GM12864 (cell line): ENCODE data around the gene KASH5.

Experiments
- DNase-seq: peaks from one replicate; pipeline ENCODE4 v3.0.0-alpha.2; 2011; ENCODE audit warnings: low read depth
- H3K4me3 ChIP-seq: 2 replicates; pipeline ENCODE4 v1.5.1; 2011; ENCODE audit warnings: mild to moderate bottlenecking, low read depth, low read length, control low read depth
- TF ChIP-seq, protein P1 (sequence below): IDR thresholded peaks from 2 replicates; pipeline ENCODE4 v1.5.1; 2011; ENCODE audit warnings: low read depth, mild to moderate bottlenecking, moderate library complexity, low read length, control low read depth, inconsistent platforms; ENCODE audit errors: missing control alignments

KASH5 gene

DNA sequence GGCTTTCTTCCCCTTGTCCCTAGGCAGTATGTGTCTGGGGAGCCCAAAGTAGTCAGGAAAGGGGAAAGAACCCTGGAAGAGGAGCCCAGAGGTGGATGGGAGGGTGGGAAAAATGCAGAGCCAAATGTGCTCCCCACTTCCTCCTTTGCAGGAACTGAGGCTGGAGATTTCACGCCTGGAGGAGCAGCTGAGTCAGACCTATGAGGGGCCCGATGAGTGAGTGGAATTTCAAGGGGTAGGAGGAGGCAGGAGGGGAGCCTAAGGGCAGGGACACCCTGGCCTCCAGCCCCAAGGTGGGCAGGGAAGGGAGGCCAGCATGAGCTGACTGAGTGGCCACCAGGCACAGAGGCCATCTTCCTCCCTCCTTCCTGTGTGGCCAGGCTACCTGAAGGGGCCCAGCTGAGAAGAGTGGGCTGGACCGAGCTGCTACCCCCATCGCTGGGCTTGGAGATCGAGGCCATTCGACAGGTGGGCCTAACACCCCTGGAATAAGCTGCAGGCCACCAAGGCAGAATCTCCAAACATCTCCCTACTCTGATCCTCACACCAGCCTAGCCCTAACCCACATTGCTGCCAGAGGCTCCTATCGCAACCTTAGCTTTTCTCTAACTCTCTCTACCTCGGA is 20.9 kb downstream of the KASH5 start:
- TF ChIP-seq, protein P1, sequence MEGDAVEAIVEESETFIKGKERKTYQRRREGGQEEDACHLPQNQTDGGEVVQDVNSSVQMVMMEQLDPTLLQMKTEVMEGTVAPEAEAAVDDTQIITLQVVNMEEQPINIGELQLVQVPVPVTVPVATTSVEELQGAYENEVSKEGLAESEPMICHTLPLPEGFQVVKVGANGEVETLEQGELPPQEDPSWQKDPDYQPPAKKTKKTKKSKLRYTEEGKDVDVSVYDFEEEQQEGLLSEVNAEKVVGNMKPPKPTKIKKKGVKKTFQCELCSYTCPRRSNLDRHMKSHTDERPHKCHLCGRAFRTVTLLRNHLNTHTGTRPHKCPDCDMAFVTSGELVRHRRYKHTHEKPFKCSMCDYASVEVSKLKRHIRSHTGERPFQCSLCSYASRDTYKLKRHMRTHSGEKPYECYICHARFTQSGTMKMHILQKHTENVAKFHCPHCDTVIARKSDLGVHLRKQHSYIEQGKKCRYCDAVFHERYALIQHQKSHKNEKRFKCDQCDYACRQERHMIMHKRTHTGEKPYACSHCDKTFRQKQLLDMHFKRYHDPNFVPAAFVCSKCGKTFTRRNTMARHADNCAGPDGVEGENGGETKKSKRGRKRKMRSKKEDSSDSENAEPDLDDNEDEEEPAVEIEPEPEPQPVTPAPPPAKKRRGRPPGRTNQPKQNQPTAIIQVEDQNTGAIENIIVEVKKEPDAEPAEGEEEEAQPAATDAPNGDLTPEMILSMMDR, result no peak
- peak overlapping the region; percentile 0; the same call in 1 of the 2 replicates for H3K4me3 ChIP-seq
- DNase-seq, result no peak

DNA sequence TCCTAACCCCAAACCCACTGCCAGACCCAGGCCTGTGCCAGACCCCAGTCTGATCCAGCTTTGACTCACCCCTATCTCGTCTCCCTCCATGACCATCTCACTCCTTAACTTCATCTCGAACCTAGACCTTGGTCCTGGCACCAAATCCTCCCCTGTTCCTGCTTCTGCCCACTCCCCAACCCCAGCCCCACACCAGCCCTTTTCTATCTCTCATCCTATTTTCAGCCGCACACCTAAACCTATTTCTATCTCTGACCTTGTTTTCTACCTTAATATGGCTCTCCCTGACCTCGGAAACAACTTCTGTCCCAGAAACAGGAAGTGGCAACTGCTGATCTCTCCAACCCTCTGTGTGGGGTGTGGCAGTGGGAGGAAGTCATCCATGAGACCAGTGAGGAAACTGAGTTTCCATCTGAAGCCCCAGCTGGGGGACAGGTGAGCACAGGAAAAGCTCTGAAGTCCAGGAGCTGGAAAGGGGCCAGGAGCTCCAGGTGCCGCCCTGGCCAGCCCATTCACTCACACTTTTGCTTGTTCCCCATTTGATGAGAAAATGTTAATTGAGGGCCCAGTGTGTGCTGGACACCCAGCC is 21.5 kb downstream of the KASH5 start:
- DNase-seq, result peak; percentile 42
- H3K4me3 ChIP-seq, result peak overlapping the region; percentile 0; the same call in 1 of the 2 replicates

GRCh38 chr19:49411681-49412326 is 23.8 kb downstream of the KASH5 start:
- H3K4me3 ChIP-seq, result no peak overlapping the region
- TF ChIP-seq, protein P1, result no peak
- no peak for DNase-seq

More for the DNA sequence above, 21.5 kb downstream of the KASH5 start:
- TF ChIP-seq, protein P1, result no peak

DNA sequence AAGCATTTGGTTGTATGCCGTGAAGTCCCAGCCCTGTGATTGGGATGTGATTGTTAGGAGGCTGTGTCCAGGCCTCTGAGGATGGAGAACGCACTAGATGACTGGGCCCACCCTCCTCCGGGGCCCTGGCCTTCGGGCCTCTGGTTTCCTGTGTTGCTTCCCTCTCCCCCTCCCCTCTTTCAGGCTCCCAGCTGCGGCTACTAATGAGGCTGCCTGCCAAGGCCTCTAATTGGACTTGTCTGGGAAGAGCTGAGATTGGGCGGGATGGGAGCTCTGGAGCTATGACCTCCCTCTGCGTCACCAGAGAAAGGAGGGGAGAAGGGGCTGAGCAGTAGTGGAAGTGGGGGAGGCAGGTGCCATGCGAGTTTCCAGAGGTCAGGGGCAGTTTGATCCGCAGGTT is 25.3 kb downstream of the KASH5 start:
- no peak for DNase-seq
- TF ChIP-seq, protein P1, result no peak
- no peak overlapping the region for H3K4me3 ChIP-seq

GRCh38 chr19:49414256-49414655 is 26.2 kb downstream of the KASH5 start:
- TF ChIP-seq, protein P1, result no peak
- no peak for DNase-seq
- no peak overlapping the region for H3K4me3 ChIP-seq

- TF ChIP-seq, protein P1, result no peak
- H3K4me3 ChIP-seq, result no peak overlapping the region
- DNase-seq, result no peak
These were observed 27.2 kb downstream of the KASH5 start for GRCh38 chr19:49415102-49415809.
